Loucy (cell line): ENCODE measurements around the gene CCDC8.

Experiments used
- EZH2phosphoT487 ChIP-seq: fragments of 200-600 bp; IDR thresholded peaks from 2 replicates; pipeline ENCODE4 v1.6.1; 2018; ENCODE audit warnings: antibody characterized with exemption, mild to moderate bottlenecking, moderate library complexity, borderline replicate concordance
- TF ChIP-seq, protein P1 (sequence below): fragments of 200-600 bp; sonication (generic); conservative IDR thresholded peaks from 2 replicates; pipeline ENCODE4 v1.5.1; 2014; ENCODE audit warnings: mild to moderate bottlenecking, antibody characterized with exemption, low read length

DNA sequence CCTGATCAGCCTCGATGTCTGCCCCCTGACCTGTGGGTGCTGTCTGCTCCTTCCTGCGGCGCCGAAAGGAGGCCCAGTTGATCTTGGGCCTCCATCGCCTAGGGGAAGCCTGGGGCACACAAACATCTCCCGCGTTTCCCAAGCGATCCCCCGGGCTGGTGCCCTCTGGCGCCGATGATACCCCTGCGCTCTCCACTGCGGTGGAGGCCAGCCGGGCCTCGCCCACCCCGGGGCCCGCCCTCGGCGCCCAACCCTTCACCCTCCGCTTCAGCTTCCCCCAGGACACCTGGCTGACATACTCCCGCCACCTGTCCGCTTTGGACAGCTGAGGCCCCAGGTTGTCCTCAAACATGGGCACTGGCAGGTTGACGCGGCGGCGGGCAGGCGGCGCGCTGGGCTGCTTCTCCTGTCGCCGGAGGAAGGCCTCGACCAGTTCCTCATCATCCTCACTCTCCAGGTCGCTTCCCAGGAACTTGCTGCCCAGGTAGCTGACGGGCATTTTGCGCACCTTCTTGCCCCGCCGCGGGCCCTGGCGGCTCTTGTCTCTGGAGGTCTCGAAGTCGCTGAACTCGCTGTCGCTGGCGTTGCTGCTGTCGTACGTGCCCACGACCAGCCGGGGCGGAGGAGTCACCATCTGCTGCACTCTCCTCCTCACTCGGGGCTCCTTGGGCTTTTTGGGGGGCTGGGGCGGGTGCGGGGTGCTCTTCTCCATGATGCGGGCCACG is 1.3 kb downstream of the CCDC8 start:
- TF ChIP-seq, protein P1, sequence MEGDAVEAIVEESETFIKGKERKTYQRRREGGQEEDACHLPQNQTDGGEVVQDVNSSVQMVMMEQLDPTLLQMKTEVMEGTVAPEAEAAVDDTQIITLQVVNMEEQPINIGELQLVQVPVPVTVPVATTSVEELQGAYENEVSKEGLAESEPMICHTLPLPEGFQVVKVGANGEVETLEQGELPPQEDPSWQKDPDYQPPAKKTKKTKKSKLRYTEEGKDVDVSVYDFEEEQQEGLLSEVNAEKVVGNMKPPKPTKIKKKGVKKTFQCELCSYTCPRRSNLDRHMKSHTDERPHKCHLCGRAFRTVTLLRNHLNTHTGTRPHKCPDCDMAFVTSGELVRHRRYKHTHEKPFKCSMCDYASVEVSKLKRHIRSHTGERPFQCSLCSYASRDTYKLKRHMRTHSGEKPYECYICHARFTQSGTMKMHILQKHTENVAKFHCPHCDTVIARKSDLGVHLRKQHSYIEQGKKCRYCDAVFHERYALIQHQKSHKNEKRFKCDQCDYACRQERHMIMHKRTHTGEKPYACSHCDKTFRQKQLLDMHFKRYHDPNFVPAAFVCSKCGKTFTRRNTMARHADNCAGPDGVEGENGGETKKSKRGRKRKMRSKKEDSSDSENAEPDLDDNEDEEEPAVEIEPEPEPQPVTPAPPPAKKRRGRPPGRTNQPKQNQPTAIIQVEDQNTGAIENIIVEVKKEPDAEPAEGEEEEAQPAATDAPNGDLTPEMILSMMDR = no peak
- no peak for TF ChIP-seq EZH2phosphoT487
